Measurements from ENCODE around the gene SPRING1. TPM values are rescaled to one million over a fixed set of nuclear protein-coding genes. Genes with fewer than 3 reads are reported as not detected.

SPRING1 gene
- total RNA-seq, 1 experiment from 2014 or later: 87.4 TPM

GRCh38 chr12:116779597-116779996 is 41.7 kb upstream of the SPRING1 start:
- BruUV-seq (replicated peaks): no TSS peak
- H3K4me3 Mint-ChIP-seq (ENCODE audit: low read depth, unreplicated experiment): no peak overlapping the region
- intact Hi-C loops (cut with micrococcal nuclease; ENCODE audit: unreplicated experiment): no loop called here
- H3K27ac Mint-ChIP-seq (ENCODE audit: unreplicated experiment): no peak overlapping the region
- DNase-seq: no peak
- TF ChIP-seq CTCF (IDR thresholded peaks at IDR 0.05; ENCODE audit: unreplicated experiment): no peak
- H3K36me3 Mint-ChIP-seq (ENCODE audit: insufficient read depth, unreplicated experiment): no peaks in the 10 kb centered on the region
- H3K4me1 Mint-ChIP-seq (ENCODE audit: low read depth, unreplicated experiment): no peaks in the 10 kb centered on the region
- no peaks in the 10 kb centered on the region for H3K27me3 Mint-ChIP-seq (ENCODE audit: unreplicated experiment)
- no peaks in the 10 kb centered on the region for H3K9me3 Mint-ChIP-seq (ENCODE audit: low read depth, unreplicated experiment)
- CTCF ChIA-PET: no interaction called here

- no peak for DNase-seq
- BruUV-seq (replicated peaks): no TSS peak
- Mint-ChIP-seq H3K27ac (ENCODE audit: unreplicated experiment) (no peak overlapping the region), H3K36me3 (ENCODE audit: insufficient read depth, unreplicated experiment) (no peaks in the 10 kb centered on the region), H3K4me1 (ENCODE audit: low read depth, unreplicated experiment) (no peaks in the 10 kb centered on the region), H3K4me3 (ENCODE audit: low read depth, unreplicated experiment) (no peak overlapping the region), H3K9me3 (ENCODE audit: low read depth, unreplicated experiment) (no peaks in the 10 kb centered on the region), H3K27me3 (ENCODE audit: unreplicated experiment) (no peaks in the 10 kb centered on the region)
- CTCF ChIA-PET: no interaction called here
- intact Hi-C loops (cut with micrococcal nuclease; ENCODE audit: unreplicated experiment): no loop called here
- TF ChIP-seq CTCF (IDR thresholded peaks at IDR 0.05; ENCODE audit: unreplicated experiment): no peak
Measured at GRCh38 chr12:116777245-116777644, 39.4 kb upstream of the SPRING1 start.

- BruUV-seq (replicated peaks): no TSS peak
- CTCF ChIA-PET: no interaction called here
- DNase-seq: no peak
- TF ChIP-seq CTCF (IDR thresholded peaks at IDR 0.05; ENCODE audit: unreplicated experiment): no peak
- intact Hi-C loops (cut with micrococcal nuclease; ENCODE audit: unreplicated experiment): no loop called here
- Mint-ChIP-seq H3K4me3 (ENCODE audit: low read depth, unreplicated experiment) (no peak overlapping the region), H3K27ac (ENCODE audit: unreplicated experiment) (no peak overlapping the region), H3K36me3 (ENCODE audit: insufficient read depth, unreplicated experiment) (no peaks in the 10 kb centered on the region), H3K27me3 (ENCODE audit: unreplicated experiment) (no peaks in the 10 kb centered on the region), H3K9me3 (ENCODE audit: low read depth, unreplicated experiment) (no peaks in the 10 kb centered on the region), H3K4me1 (ENCODE audit: low read depth, unreplicated experiment) (no peaks in the 10 kb centered on the region)
Measured at GRCh38 chr12:116774020-116774419, 36.2 kb upstream of the SPRING1 start.

DNA sequence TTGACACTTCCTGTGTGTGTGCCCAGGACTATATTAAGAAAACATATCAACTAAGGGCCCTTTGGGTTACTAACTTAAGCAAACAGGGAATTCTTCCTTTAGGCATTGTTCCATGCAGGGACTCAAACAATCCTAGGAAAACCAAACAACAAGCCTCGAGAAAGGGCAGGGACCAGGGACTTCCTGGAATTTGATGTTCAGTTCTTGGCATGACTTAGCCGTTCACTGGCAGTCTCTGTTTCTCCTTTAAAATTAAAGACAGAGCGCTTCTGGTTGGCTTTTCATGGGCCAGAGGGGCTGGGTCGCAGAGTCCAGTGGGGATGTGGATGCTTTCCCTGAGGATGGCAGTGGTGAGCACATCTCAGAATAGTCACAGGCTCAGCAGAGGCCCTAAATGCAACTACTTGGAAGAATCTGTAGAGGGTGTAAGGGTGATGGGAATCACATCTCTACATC is 35.4 kb upstream of the SPRING1 start:
- H3K36me3 Mint-ChIP-seq (ENCODE audit: insufficient read depth, unreplicated experiment): no peaks in the 10 kb centered on the region
- H3K27me3 Mint-ChIP-seq (ENCODE audit: unreplicated experiment): no peaks in the 10 kb centered on the region
- DNase-seq: no peak
- H3K27ac Mint-ChIP-seq (ENCODE audit: unreplicated experiment): no peak overlapping the region
- H3K4me3 Mint-ChIP-seq (ENCODE audit: low read depth, unreplicated experiment): no peak overlapping the region
- no peaks in the 10 kb centered on the region for H3K4me1 Mint-ChIP-seq (ENCODE audit: low read depth, unreplicated experiment)
- intact Hi-C loops (cut with micrococcal nuclease; ENCODE audit: unreplicated experiment): no loop called here
- CTCF ChIA-PET: no interaction called here
- no TSS peak for BruUV-seq (replicated peaks)
- H3K9me3 Mint-ChIP-seq (ENCODE audit: low read depth, unreplicated experiment): no peaks in the 10 kb centered on the region
- no peak for TF ChIP-seq CTCF (IDR thresholded peaks at IDR 0.05; ENCODE audit: unreplicated experiment)

Measured in Calu3 (cell line).